Renal cortex interstitium (tissue), 11 donors: ENCODE data around the gene KIF1B. TPM values are rescaled to one million over a fixed set of nuclear protein-coding genes. Genes with fewer than 3 reads are reported as not detected.

ENCODE experiments used
- DNase-seq, 11 donors: peaks; one replicate each; pipeline ENCODE4 v3.0.0-alpha.2; 2013; ENCODE audit warnings: low read depth in 9 of 11, low spot score in 4 of 11; ENCODE audit errors: extremely low read depth in 1 of 11
- polyA plus RNA-seq, 3 donors: library from polyadenylated mRNA; unstranded; fragments of 120-200 nt; gene quantifications; one replicate each; pipeline ENCODE4 v1.2.1, GENCODE V29; 2013; ENCODE audit not compliant: insufficient read length in 3 of 3

The KIF1B gene
- polyA plus RNA-seq, 3 donors, result 46.9 to 50.4 (median 47.3) TPM

- peak; percentile 74 to 94 (median 86) for DNase-seq
Measured at GRCh38 chr1:10430216-10431069, 220.1 kb downstream of the KIF1B start, which contains the start of gene CENPS. TSS of gene CENPS (plus strand) at chr1:10430433. CDS start at chr1:10430518, 85 bp downstream.

Other genes with a start within 250 kb of the KIF1B start
- 10 to 100 TPM; 20.1 to 29.3 (median 22.3) TPM for gene RBP7, start 213.3 kb upstream of the KIF1B start, polyA plus RNA-seq
- 10 to 100 TPM; 50.7 to 59.1 (median 55.0) TPM for gene UBE4B, start 177.6 kb upstream of the KIF1B start, polyA plus RNA-seq
- gene PGD, start 188.5 kb downstream of the KIF1B start, polyA plus RNA-seq, result 100 to 1,000 TPM; 168 to 220 (median 180) TPM
- gene CENPS, start 219.9 kb downstream of the KIF1B start, polyA plus RNA-seq, result 10 to 100 TPM; 34.0 to 39.2 (median 36.4) TPM
- 1 to 10 TPM; 1.3 to 2.1 (median 1.9) TPM for gene CORT, start 239.5 kb downstream of the KIF1B start, polyA plus RNA-seq